ENCODE results near the gene SLC29A3. TPM values are rescaled to one million over a fixed set of nuclear protein-coding genes. Genes with fewer than 3 reads are reported as not detected.

The SLC29A3 gene
- total and polyA plus RNA-seq, 2 experiments from 2014 or later = 10.3 to 12.3 TPM

- Mint-ChIP-seq H3K36me3 (ENCODE audit: low read depth) (peaks cover 45% of the 10 kb centered on the region), H3K27ac (no peak overlapping the region), H3K9me3 (no peaks in the 10 kb centered on the region), H3K27me3 (ENCODE audit: insufficient read depth, low read depth, poor library complexity) (peaks cover 7% of the 10 kb centered on the region), H3K4me1 (peaks cover 7% of the 10 kb centered on the region), H3K4me3 (no peak overlapping the region)
- H3K9me2 ChIP-seq (ENCODE audit: insufficient read depth) = no peaks in the 10 kb centered on the region
- no peak overlapping the region for H2AFZ ChIP-seq
- H4K20me1 ChIP-seq (replicated peaks; ENCODE audit: insufficient read depth) = no peaks in the 10 kb centered on the region
- no peaks in the 10 kb centered on the region for H3K79me2 ChIP-seq (replicated peaks; ENCODE audit: insufficient read depth)
- H3K4me3 ChIP-seq = no peak overlapping the region
- ATAC-seq (peak; percentile 94), DNase-seq (ENCODE audit: low spot score) (peak; percentile 86)
- TF ChIP-seq CTCF (conservative IDR thresholded peaks at IDR 0.05; ENCODE audit: low read depth in 2 of 2) (peak; percentile 75 to 90), ZNF331 (CRISPR knock-in tag; IDR thresholded peaks at IDR 0.05; ENCODE audit: low read depth) (no peak), REST (IDR thresholded peaks at IDR 0.05; ENCODE audit: unreplicated experiment) (no peak), EZH2 (IDR thresholded peaks at IDR 0.05; ENCODE audit: low read depth, unreplicated experiment) (no peak)
- no peak overlapping the region for H3K4me2 ChIP-seq
- peaks cover 4% of the 10 kb centered on the region for H3K36me3 ChIP-seq (ENCODE audit: insufficient read depth)
- no peak overlapping the region for H3K27ac ChIP-seq (ENCODE audit: low read depth)
- H3K27me3 ChIP-seq (ENCODE audit: insufficient read depth) = no peaks in the 10 kb centered on the region
- no peaks in the 10 kb centered on the region for H3F3A ChIP-seq (replicated peaks; ENCODE audit: low read depth)
- peaks cover 2% of the 10 kb centered on the region; the same call in 1 of the 2 replicates for H3K4me1 ChIP-seq (ENCODE audit: insufficient read depth)
Measured at GRCh38 chr10:71285180-71285545, 33.9 kb upstream of the SLC29A3 start.

- Histone ChIP-seq H3K9me2 (ENCODE audit: insufficient read depth) (no peaks in the 10 kb centered on the region), H3K4me2 (no peak overlapping the region), H3K27ac (ENCODE audit: low read depth) (no peak overlapping the region), H3K4me1 (ENCODE audit: insufficient read depth) (no peaks in the 10 kb centered on the region), H4K20me1 (replicated peaks; ENCODE audit: insufficient read depth) (no peaks in the 10 kb centered on the region), H3K4me3 (no peak overlapping the region), H3F3A (replicated peaks; ENCODE audit: low read depth) (no peaks in the 10 kb centered on the region), H2AFZ (no peak overlapping the region), H3K36me3 (ENCODE audit: insufficient read depth) (peaks cover 4% of the 10 kb centered on the region), H3K27me3 (ENCODE audit: insufficient read depth) (no peaks in the 10 kb centered on the region), H3K79me2 (replicated peaks; ENCODE audit: insufficient read depth) (no peaks in the 10 kb centered on the region)
- peaks cover under 1% of the 10 kb centered on the region; the same call in 2 of the 3 replicates for H3K4me1 Mint-ChIP-seq
- no peaks in the 10 kb centered on the region for H3K9me3 Mint-ChIP-seq
- no peak overlapping the region for H3K27ac Mint-ChIP-seq
- DNase-seq (ENCODE audit: low spot score) (no peak), ATAC-seq (no peak)
- TF ChIP-seq REST (IDR thresholded peaks at IDR 0.05; ENCODE audit: unreplicated experiment) (no peak), STAT1 (IDR thresholded peaks at IDR 0.05; ENCODE audit: unreplicated experiment) (no peak), CTCF (conservative IDR thresholded peaks at IDR 0.05; ENCODE audit: low read depth in 2 of 2) (no peak), JUNB (IDR thresholded peaks at IDR 0.05; ENCODE audit: unreplicated experiment) (no peak)
- H3K36me3 Mint-ChIP-seq (ENCODE audit: low read depth) = peaks cover 43% of the 10 kb centered on the region
- peaks cover 4% of the 10 kb centered on the region for H3K27me3 Mint-ChIP-seq (ENCODE audit: insufficient read depth, low read depth, poor library complexity)
- H3K4me3 Mint-ChIP-seq = no peak overlapping the region; the same call in 2 of the 3 replicates
Measured at GRCh38 chr10:71285986-71286385, 33.1 kb upstream of the SLC29A3 start.

All from GM23338 (cell line).